Astrocyte (in vitro differentiated cells and primary cell): ENCODE measurements around the gene P4HA2. TPM values are rescaled to one million over a fixed set of nuclear protein-coding genes. Genes with fewer than 3 reads are reported as not detected.

Experiments used
- DNase-seq: peaks from one replicate; pipeline ENCODE4 v3.0.0-alpha.2; 2010; ENCODE audit warnings: low read depth
- FAIRE-seq: peaks from 2 replicates; lab custom pipeline; 2011; peaks lifted over from hg19 to GRCh38; lab: Jason Lieb, UNC
- H2AFZ ChIP-seq: 2 replicates; pipeline ENCODE4 v1.6.0; 2012; ENCODE audit warnings: low read depth, low read length, inconsistent platforms
- H3K27ac ChIP-seq: 2 replicates; pipeline ENCODE4 v1.5.1; 2011; ENCODE audit warnings: low read depth, low read length, inconsistent platforms
- H3K27me3 ChIP-seq: 2 replicates; pipeline ENCODE4 v1.6.0; 2011; ENCODE audit warnings: low read length, inconsistent platforms; ENCODE audit not compliant: insufficient read depth
- H3K36me3 ChIP-seq: 2 replicates; pipeline ENCODE4 v1.5.1; 2011; ENCODE audit warnings: low read length, inconsistent platforms; ENCODE audit not compliant: insufficient read depth
- H3K4me1 ChIP-seq: 2 replicates; pipeline ENCODE4 v1.5.1; 2011; ENCODE audit warnings: low read length, inconsistent platforms; ENCODE audit not compliant: insufficient read depth
- H3K4me2 ChIP-seq: 2 replicates; pipeline ENCODE4 v1.6.0; 2012; ENCODE audit warnings: low read length, inconsistent platforms
- H3K4me3 ChIP-seq: 2 replicates; pipeline ENCODE4 v1.5.1; 2011; ENCODE audit warnings: low read depth, mild to moderate bottlenecking, low read length, inconsistent platforms; ENCODE audit not compliant: insufficient read depth
- H3K79me2 ChIP-seq: 2 replicates; pipeline ENCODE4 v1.6.0; 2012; ENCODE audit warnings: mild to moderate bottlenecking, low read length, inconsistent platforms; ENCODE audit not compliant: insufficient read depth
- H3K9ac ChIP-seq: 2 replicates; pipeline ENCODE4 v1.6.0; 2012; ENCODE audit warnings: mild to moderate bottlenecking, low read length, inconsistent platforms
- H3K9me3 ChIP-seq: 2 replicates; pipeline ENCODE4 v1.5.1; 2012; ENCODE audit warnings: low read depth, mild to moderate bottlenecking, low read length, inconsistent platforms; ENCODE audit not compliant: insufficient read depth
- H4K20me1 ChIP-seq: 2 replicates; pipeline ENCODE4 v1.6.0; 2012; ENCODE audit warnings: low read length, inconsistent platforms; ENCODE audit not compliant: insufficient read depth
- H3K27ac Mint-ChIP-seq: one replicate; pipeline ENCODE4 v1.8.0; 2021; ENCODE audit warnings: mild to moderate bottlenecking, mixed read lengths; ENCODE audit not compliant: unreplicated experiment
- H3K27me3 Mint-ChIP-seq: one replicate; pipeline ENCODE4 v1.8.0; 2021; ENCODE audit warnings: low read depth, mixed read lengths; ENCODE audit not compliant: unreplicated experiment
- H3K36me3 Mint-ChIP-seq: one replicate; pipeline ENCODE4 v1.8.0; 2021; ENCODE audit warnings: low read depth, mixed read lengths; ENCODE audit not compliant: unreplicated experiment
- H3K4me1 Mint-ChIP-seq: one replicate; pipeline ENCODE4 v1.8.0; 2021; ENCODE audit warnings: low read depth, mixed read lengths; ENCODE audit not compliant: unreplicated experiment
- H3K4me3 Mint-ChIP-seq: one replicate; pipeline ENCODE4 v1.8.0; 2021; ENCODE audit warnings: mild to moderate bottlenecking, moderate library complexity, mixed read lengths; ENCODE audit not compliant: unreplicated experiment
- H3K9me3 Mint-ChIP-seq: one replicate; pipeline ENCODE4 v1.8.0; 2021; ENCODE audit warnings: mild to moderate bottlenecking, mixed read lengths; ENCODE audit not compliant: unreplicated experiment
- EZH2 ChIP-seq: IDR thresholded peaks from 2 replicates; pipeline ENCODE4 v1.6.1; 2012; ENCODE audit warnings: mild to moderate bottlenecking, low read length, inconsistent platforms; ENCODE audit not compliant: insufficient read depth
- total RNA-seq: library from RNA; stranded (reverse); gene quantifications from 2 replicates; pipeline ENCODE4 v1.2.1, GENCODE V29; 2021
- TF ChIP-seq, protein P1 (sequence below): IDR thresholded peaks from 2 replicates; pipeline ENCODE4 v1.5.1; 2011; ENCODE audit warnings: low read depth, mild to moderate bottlenecking, inconsistent platforms, low read length, moderate library complexity; ENCODE audit not compliant: insufficient read depth

P4HA2 gene
- total RNA-seq, 1 donor from 2014 or later: 214 TPM

DNA sequence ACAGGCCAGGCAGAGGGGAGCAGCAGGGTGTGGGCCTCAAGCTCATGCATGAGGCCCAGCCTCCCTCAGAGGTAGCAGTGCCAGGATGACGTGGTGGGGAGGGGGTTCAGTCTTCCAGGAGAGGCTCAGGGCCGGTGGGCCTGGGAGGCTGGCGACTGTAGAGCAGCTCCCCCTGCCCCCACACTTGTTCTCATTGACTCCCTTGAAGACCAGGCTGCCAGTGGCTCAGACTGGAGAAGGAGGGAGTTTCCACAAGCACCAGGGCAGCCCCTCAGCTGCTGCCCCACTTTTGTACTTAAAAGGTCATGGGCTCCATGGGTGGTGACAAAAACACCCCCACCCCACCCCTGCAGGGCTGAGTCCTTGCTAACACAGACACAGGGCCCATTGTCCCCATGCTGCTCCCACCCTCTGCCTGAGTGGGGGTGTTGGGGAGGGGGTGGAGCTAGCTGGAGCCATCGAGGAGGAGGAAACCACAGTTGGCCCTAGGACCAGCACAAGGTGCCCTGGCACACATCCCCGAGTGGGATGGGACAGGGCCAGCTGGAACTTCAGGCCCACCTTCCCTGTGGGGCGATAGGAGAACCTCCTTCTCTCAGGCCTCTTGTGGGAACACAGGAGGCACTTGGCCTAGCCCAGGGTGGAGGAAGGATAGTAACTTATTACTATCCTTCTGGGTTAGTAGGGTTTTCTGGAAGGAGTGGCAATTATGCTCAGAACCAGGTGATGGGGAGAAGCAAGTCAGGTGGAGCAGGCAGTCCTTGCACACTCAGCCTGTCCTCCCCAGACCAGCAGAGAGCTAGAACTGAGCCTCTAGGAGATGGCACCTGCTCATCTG lies 40.5 kb upstream of the P4HA2 start:
- no peak overlapping the region for H2AFZ ChIP-seq
- H3K36me3 Mint-ChIP-seq: peaks cover 35% of the 10 kb centered on the region
- FAIRE-seq: no peak
- H3K9me3 ChIP-seq: no peaks in the 10 kb centered on the region
- no peaks in the 10 kb centered on the region for H3K27me3 Mint-ChIP-seq
- H3K4me3 ChIP-seq: no peak overlapping the region
- no peak for DNase-seq
- peaks cover 34% of the 10 kb centered on the region for H3K4me1 Mint-ChIP-seq
- peaks cover 66% of the 10 kb centered on the region for H3K4me1 ChIP-seq
- H3K27ac Mint-ChIP-seq: no peak overlapping the region
- peaks cover 36% of the 10 kb centered on the region for H3K36me3 ChIP-seq
- H3K4me3 Mint-ChIP-seq: no peak overlapping the region
- H3K27ac ChIP-seq: peak overlapping the region; percentile 68
- no peaks in the 10 kb centered on the region for H3K27me3 ChIP-seq
- TF ChIP-seq, protein P1, sequence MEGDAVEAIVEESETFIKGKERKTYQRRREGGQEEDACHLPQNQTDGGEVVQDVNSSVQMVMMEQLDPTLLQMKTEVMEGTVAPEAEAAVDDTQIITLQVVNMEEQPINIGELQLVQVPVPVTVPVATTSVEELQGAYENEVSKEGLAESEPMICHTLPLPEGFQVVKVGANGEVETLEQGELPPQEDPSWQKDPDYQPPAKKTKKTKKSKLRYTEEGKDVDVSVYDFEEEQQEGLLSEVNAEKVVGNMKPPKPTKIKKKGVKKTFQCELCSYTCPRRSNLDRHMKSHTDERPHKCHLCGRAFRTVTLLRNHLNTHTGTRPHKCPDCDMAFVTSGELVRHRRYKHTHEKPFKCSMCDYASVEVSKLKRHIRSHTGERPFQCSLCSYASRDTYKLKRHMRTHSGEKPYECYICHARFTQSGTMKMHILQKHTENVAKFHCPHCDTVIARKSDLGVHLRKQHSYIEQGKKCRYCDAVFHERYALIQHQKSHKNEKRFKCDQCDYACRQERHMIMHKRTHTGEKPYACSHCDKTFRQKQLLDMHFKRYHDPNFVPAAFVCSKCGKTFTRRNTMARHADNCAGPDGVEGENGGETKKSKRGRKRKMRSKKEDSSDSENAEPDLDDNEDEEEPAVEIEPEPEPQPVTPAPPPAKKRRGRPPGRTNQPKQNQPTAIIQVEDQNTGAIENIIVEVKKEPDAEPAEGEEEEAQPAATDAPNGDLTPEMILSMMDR: no peak
- TF ChIP-seq EZH2: no peak
- H3K4me2 ChIP-seq: peak overlapping the region; percentile 49
- H3K79me2 ChIP-seq: peaks cover 73% of the 10 kb centered on the region
- no peaks in the 10 kb centered on the region for H3K9me3 Mint-ChIP-seq
- H4K20me1 ChIP-seq: peaks cover 86% of the 10 kb centered on the region
- peak overlapping the region; percentile 82 for H3K9ac ChIP-seq

DNA sequence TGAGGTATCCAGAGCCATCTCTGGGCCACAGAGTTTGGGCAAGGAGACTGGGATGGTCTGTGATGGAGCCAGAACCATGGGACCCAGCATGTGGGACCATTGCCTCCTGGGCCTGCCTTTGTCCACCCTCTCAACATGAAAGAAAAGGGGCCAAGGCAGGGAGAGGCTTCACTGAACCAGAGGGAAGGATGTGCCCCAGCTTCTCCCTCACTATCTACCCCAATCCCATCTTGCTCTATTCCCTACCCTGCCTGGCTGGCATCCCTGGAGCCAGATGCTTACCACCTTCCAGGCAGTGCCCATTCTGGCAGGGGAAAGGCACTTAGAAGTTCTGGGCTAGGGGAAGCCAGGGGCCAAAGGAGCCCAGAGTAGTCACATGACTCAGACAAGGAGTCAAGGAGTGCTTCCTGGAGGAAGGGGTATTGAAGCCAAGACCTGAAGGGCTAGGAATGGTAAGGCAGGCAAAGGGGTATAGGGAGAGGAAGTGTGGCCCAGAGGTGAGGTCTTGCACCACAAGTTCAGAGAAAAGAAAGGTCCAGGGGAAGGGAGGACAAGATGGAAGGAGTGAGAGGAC lies 39.6 kb upstream of the P4HA2 start:
- TF ChIP-seq EZH2: no peak
- TF ChIP-seq, protein P1: no peak
- DNase-seq (no peak), FAIRE-seq (no peak)
- Histone ChIP-seq H2AFZ (no peak overlapping the region), H3K27ac (peak overlapping the region; percentile 17), H3K9ac (peak overlapping the region; percentile 82), H3K27me3 (no peaks in the 10 kb centered on the region), H3K4me2 (no peak overlapping the region), H3K4me1 (peaks cover 75% of the 10 kb centered on the region), H3K79me2 (peaks cover 81% of the 10 kb centered on the region), H4K20me1 (peaks cover 87% of the 10 kb centered on the region), H3K36me3 (peaks cover 45% of the 10 kb centered on the region), H3K4me3 (no peak overlapping the region), H3K9me3 (no peaks in the 10 kb centered on the region)
- Mint-ChIP-seq H3K36me3 (peaks cover 29% of the 10 kb centered on the region), H3K27ac (no peak overlapping the region), H3K4me1 (peaks cover 30% of the 10 kb centered on the region), H3K9me3 (no peaks in the 10 kb centered on the region), H3K27me3 (no peaks in the 10 kb centered on the region), H3K4me3 (peak overlapping the region; percentile 3)

DNA sequence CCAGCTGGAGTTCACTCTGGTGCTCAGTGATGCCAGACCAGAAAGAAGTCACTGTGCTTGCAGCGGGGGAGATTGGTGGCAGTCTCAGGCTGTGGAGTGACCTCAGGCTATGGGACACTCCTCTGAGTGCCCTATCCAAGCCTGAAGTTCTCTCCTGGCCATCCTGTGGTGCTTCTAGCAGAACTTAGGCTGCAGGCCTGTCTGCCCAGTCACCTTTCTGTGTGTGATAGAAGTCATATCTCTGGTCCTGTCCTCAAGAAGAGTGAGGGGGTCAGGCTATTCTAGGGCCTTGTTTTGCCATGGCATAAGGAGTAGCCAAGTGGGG lies 39.1 kb upstream of the P4HA2 start:
- no peaks in the 10 kb centered on the region for H3K27me3 Mint-ChIP-seq
- peaks cover 33% of the 10 kb centered on the region for H3K36me3 Mint-ChIP-seq
- Histone ChIP-seq H3K36me3 (peaks cover 47% of the 10 kb centered on the region), H3K9me3 (no peaks in the 10 kb centered on the region), H2AFZ (no peak overlapping the region), H3K9ac (peak overlapping the region; percentile 82), H3K27ac (peak overlapping the region; percentile 97), H3K4me1 (peaks cover 80% of the 10 kb centered on the region), H3K79me2 (peaks cover 85% of the 10 kb centered on the region), H3K4me2 (no peak overlapping the region), H3K4me3 (no peak overlapping the region), H4K20me1 (peaks cover 88% of the 10 kb centered on the region), H3K27me3 (no peaks in the 10 kb centered on the region)
- FAIRE-seq: no peak
- TF ChIP-seq, protein P1: no peak
- TF ChIP-seq EZH2: no peak
- peaks cover 33% of the 10 kb centered on the region for H3K4me1 Mint-ChIP-seq
- H3K4me3 Mint-ChIP-seq: no peak overlapping the region
- H3K9me3 Mint-ChIP-seq: no peaks in the 10 kb centered on the region
- no peak for DNase-seq
- H3K27ac Mint-ChIP-seq: no peak overlapping the region
